Aorta (tissue), 5 donors: ENCODE data around the gene PGM2L1. TPM values are rescaled to one million over a fixed set of nuclear protein-coding genes. Genes with fewer than 3 reads are reported as not detected.

Experiments
- ATAC-seq: fragments of 200-7000 bp; cut with Tn5 transposase; one replicate; pipeline ENCODE4 v1.9.1; 2022; ENCODE audit warnings: moderate library complexity; ENCODE audit not compliant: low FRiP score
- DNase-seq, 2 donors: peaks; one replicate each; pipeline ENCODE4 v3.0.0-alpha.2; 2020
- H3K27ac ChIP-seq, 2 donors: one replicate each; pipeline ENCODE4 v1.5.1; 2013; ENCODE audit warnings: low read length in 2 of 2, mild to moderate bottlenecking in 2 of 2, moderate library complexity in 2 of 2, control low read depth in 1 of 2, inconsistent platforms in 1 of 2, low read depth in 1 of 2
- H3K27me3 ChIP-seq, 2 donors: one replicate each; pipeline ENCODE4 v1.6.1; 2013; ENCODE audit warnings: control low read depth in 1 of 2, low read length in 1 of 2, mild to moderate bottlenecking in 1 of 2, moderate library complexity in 1 of 2; ENCODE audit not compliant: insufficient read depth in 2 of 2, control insufficient read depth in 1 of 2
- H3K36me3 ChIP-seq, 2 donors: one replicate each; pipeline ENCODE4 v1.6.1; 2013; ENCODE audit warnings: control low read depth in 1 of 2, low read length in 1 of 2, mild to moderate bottlenecking in 1 of 2; ENCODE audit not compliant: insufficient read depth in 2 of 2, control insufficient read depth in 1 of 2
- H3K4me1 ChIP-seq, 2 donors: one replicate each; pipeline ENCODE4 v1.6.1; 2013; ENCODE audit warnings: low read length in 2 of 2, control low read depth in 1 of 2, mild to moderate bottlenecking in 1 of 2, moderate library complexity in 1 of 2; ENCODE audit not compliant: insufficient read depth in 2 of 2, control insufficient read depth in 1 of 2
- H3K4me3 ChIP-seq, 2 donors: one replicate each; pipeline ENCODE4 v1.5.1; 2013; ENCODE audit warnings: low read length in 2 of 2, control low read depth in 1 of 2, mild to moderate bottlenecking in 1 of 2
- H3K9me3 ChIP-seq: one replicate; pipeline ENCODE4 v1.6.1; 2013; ENCODE audit warnings: mild to moderate bottlenecking, low read length; ENCODE audit not compliant: control insufficient read depth
- WGBS, 2 donors: extraction: QIAGEN DNeasy Blood & Tissue Kit; methylation state at CpG; one replicate each; pipeline ENCODE4 v1.1.7; 2013; 5-methylcytosine and 5-hydroxymethylcytosine counted together
- intact Hi-C, 2 donors: fragments of 100-400 bp; cut with DNase I; formaldehyde crosslinking; loops; one replicate each; pipeline versions ENCODE4 v1.14.2 to v1.15.0; 2022
- polyA plus RNA-seq, 2 donors: library from polyadenylated mRNA; stranded (reverse); fragments of 200-250 nt; gene quantifications; one replicate each; pipeline ENCODE4 v1.2.3, GENCODE V29; 2013
- total RNA-seq, 2 donors: library from RNA; stranded (reverse); fragmentation: NEBNext Ultra II Directional; extraction: Animal tissue kit (Norgen Biotek cat#: 25700); gene quantifications; one replicate each; pipeline ENCODE4 v1.2.1, GENCODE V29; 2021
- donor health status: healthy with polysubstance abuse.
- donor health status: Bipolar disorder and iron deficiency.
- donor health status: DM: no; HTN: no; CAD: no.
- donor health status: DM: no; HTN: no; CAD: no.
- donor health status: DM: yes; HTN: yes; CAD: no.

PGM2L1 gene
- total and polyA plus RNA-seq, 4 donors = 2.9 to 18.8 (median 10.6) TPM

- 100% methylated on average over 1 of the region's 1 CpG for WGBS, 2 donors
- no peak overlapping the region for H3K27ac ChIP-seq
- no peaks in the 10 kb centered on the region for H3K27me3 ChIP-seq
- peaks cover 0 to 3% of the 10 kb centered on the region in 2 donors for H3K4me1 ChIP-seq
- no peak for ATAC-seq
- intact Hi-C loops = no loop called here
- no peak for DNase-seq
- no peaks in the 10 kb centered on the region for H3K9me3 ChIP-seq
- H3K4me3 ChIP-seq = no peak overlapping the region
- no peaks in the 10 kb centered on the region for H3K36me3 ChIP-seq
Measured at GRCh38 chr11:74312326-74312725, 85.9 kb downstream of the PGM2L1 start.

DNA sequence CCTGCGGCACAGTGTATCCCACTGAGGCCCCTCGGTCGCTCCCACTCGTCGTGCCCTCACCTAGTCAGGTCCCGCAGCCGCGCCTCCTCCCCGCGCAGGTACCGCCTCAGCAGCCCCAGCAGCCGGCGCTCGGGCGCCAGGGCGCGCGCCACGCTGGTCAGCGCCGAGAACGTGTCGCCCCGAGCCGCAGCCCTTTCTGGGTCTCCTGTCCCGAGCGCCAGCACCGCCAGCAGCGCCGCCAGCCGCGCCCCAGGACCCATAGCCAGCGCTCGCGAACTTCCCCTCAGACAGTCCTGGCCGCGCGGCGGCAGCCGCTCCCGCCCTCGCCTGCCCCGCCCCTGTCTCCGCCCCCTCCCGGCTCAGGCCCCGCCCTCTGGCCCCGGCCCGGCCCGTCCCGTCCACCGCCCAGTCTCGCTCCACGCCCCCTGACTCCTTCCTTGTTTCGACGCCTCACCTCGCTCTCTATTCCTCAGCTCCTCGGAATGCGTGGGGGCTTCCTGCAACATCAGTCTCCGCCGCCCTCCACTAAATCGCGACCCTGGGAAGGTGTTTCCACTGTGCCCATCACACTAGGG, 86.8 kb downstream of the PGM2L1 start, which contains the start of gene P4HA3:
Gene P4HA3 (minus strand): TSS at position 289 of the 575 bp plus-strand sequence. CDS start 29 bp downstream, at position 260.
- Histone ChIP-seq H3K4me1 (peaks cover 2 to 5% of the 10 kb centered on the region in 2 donors), H3K36me3 (no peaks in the 10 kb centered on the region), H3K27ac (no peak within 1 kb of the TSS), H3K4me3 (peak within 1 kb of the TSS; percentile 11 to 28), H3K9me3 (no peaks in the 10 kb centered on the region), H3K27me3 (no peaks in the 10 kb centered on the region)
- intact Hi-C loops = no loop called here
- WGBS, 2 donors = 5% methylated on average over 40 to 62 of the region's 62 CpGs
- DNase-seq = peak; percentile 86 to 91
- peak; percentile 85 for ATAC-seq

GRCh38 chr11:74310857-74311256, 87.4 kb downstream of the PGM2L1 start:
- Histone ChIP-seq H3K27me3 (no peaks in the 10 kb centered on the region), H3K36me3 (no peaks in the 10 kb centered on the region), H3K4me1 (peaks cover 3 to 5% of the 10 kb centered on the region in 2 donors), H3K4me3 (peak overlapping the region in 1 of 2 donors; percentile 28), H3K27ac (no peak overlapping the region), H3K9me3 (no peaks in the 10 kb centered on the region)
- DNase-seq = no peak
- intact Hi-C loops = no loop called here
- peak; percentile 9 for ATAC-seq
- WGBS, 2 donors = 76 to 81% methylated on average over 11 of the region's 11 CpGs

DNA sequence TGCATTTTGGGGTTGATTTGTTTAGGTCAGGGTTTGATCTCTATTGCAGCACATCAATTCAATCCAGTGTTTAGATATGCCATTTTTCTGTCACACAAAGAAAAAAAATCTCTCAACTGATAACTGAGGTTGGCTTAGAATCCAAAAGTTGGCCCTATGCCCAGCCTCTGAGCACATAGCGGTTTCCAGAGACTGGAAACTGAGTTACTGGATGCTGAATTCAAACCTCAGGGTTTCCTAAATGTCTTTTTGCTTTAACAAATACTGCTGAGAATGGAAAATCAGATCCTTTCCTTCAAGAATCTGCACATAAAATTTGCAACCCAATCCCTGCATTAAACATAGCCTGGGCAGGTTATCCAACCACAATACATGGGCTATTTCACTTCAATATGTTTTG, 90.8 kb downstream of the PGM2L1 start:
- no peak for ATAC-seq
- peak in 1 of 2 donors; percentile 63 for DNase-seq
- Histone ChIP-seq H3K9me3 (no peaks in the 10 kb centered on the region), H3K4me1 (peaks cover 3 to 5% of the 10 kb centered on the region in 2 donors), H3K27me3 (no peaks in the 10 kb centered on the region), H3K36me3 (no peaks in the 10 kb centered on the region), H3K27ac (no peak overlapping the region), H3K4me3 (no peak overlapping the region)
- intact Hi-C loops = no loop called here
- 8% methylated on average over 1 of the region's 1 CpG for WGBS, 2 donors

DNA sequence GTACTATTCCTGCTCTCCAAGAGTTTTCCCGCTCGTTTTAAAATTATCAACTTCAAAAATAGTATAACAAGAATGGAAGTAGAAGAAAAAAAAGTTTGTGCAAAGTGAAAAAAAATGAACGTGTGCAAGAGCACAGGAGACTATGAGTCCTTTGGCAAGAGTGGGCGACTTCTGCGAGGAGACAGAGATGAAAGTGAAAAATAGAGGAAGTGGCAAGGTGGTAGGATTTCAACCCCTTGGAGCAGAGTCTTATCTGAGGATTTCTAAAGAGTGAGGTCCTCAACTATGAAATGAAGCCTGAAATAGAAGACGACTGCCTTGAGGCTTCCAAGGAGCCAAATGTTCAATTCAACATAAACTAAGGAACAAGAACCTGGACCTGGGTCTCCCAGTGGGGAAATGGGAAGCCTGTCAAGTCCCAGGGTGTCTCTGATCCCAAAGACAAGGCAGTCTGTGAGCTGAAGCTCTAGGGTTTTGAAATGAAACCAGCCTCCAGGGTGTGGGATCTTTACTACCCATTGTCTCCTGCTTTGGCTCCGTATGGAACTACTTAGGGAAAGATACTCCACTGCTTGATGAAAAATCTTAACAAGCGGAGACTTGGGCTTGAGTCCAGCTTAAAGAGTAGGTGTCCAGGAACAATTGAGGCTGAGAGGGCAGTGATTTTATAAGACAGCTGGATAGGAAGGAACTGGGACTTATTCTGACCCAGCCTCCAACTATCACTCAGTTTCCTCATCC, 91.6 kb downstream of the PGM2L1 start:
- no peak for DNase-seq
- Histone ChIP-seq H3K9me3 (no peaks in the 10 kb centered on the region), H3K4me3 (no peak overlapping the region), H3K4me1 (peaks cover 3 to 5% of the 10 kb centered on the region in 2 donors), H3K27ac (no peak overlapping the region), H3K27me3 (no peaks in the 10 kb centered on the region), H3K36me3 (no peaks in the 10 kb centered on the region)
- intact Hi-C loops = no loop called here
- 33 to 37% methylated on average over 8 of the region's 8 CpGs for WGBS, 2 donors
- ATAC-seq = no peak

DNA sequence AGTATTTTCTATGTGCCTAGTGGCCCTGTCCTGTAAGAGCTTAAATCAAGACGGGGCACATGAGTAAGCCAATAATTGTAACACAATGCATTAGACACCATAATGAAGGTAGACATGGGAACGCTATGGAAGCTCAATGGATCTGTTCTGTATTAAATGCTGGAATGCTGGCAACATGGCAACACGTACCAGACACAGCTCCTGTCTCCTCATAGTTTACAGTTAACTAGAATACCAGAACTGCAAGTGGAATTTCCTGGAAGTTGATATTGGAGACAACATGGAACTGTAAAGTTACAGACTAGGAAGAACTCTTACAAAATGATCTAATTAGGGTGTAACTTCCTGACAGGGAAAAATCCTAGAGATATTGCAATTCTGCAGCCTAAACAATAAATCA, 99.2 kb downstream of the PGM2L1 start:
- 87 to 91% methylated on average over 3 of the region's 3 CpGs for WGBS, 2 donors
- Histone ChIP-seq H3K27ac (no peak overlapping the region), H3K27me3 (no peaks in the 10 kb centered on the region), H3K4me3 (no peak overlapping the region), H3K4me1 (no peaks in the 10 kb centered on the region), H3K36me3 (no peaks in the 10 kb centered on the region), H3K9me3 (no peaks in the 10 kb centered on the region)
- no peak for ATAC-seq
- no peak for DNase-seq
- intact Hi-C loops = no loop called here

DNA sequence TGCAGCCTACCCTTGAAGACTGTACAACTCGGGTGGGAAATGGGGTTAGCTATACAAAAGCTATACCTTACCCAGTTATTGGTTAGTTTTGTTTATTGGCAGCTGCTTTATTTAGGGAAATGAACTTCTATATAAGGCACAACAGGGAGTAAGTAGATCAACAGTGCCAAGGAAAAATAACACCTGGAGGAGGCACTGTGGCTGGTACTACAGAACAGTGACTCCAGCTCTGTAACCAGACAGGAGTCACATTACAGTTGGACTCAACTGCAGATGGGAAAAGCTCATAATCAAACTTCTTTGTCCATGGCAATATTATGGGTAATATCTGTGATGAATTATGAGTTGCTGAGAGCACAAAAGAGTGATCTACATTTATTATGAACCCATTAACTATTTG, 100.7 kb downstream of the PGM2L1 start:
- Histone ChIP-seq H3K4me3 (no peak overlapping the region), H3K27ac (no peak overlapping the region), H3K4me1 (no peaks in the 10 kb centered on the region), H3K27me3 (no peaks in the 10 kb centered on the region), H3K36me3 (no peaks in the 10 kb centered on the region), H3K9me3 (no peaks in the 10 kb centered on the region)
- no peak for DNase-seq
- WGBS, 2 donors = 99 to 100% methylated on average over 1 of the region's 1 CpG
- ATAC-seq = no peak
- intact Hi-C loops = no loop called here

- no peak overlapping the region for H3K27ac ChIP-seq
- no peak overlapping the region for H3K4me3 ChIP-seq
- H3K9me3 ChIP-seq = no peaks in the 10 kb centered on the region
- H3K27me3 ChIP-seq = no peaks in the 10 kb centered on the region
- 75 to 80% methylated on average over 4 of the region's 4 CpGs for WGBS, 2 donors
- peaks cover 0 to 2% of the 10 kb centered on the region in 2 donors for H3K4me1 ChIP-seq
- intact Hi-C loops = no loop called here
- ATAC-seq (no peak), DNase-seq (no peak)
- H3K36me3 ChIP-seq = no peaks in the 10 kb centered on the region
Measured at GRCh38 chr11:74288911-74289310, 109.3 kb downstream of the PGM2L1 start.

DNA sequence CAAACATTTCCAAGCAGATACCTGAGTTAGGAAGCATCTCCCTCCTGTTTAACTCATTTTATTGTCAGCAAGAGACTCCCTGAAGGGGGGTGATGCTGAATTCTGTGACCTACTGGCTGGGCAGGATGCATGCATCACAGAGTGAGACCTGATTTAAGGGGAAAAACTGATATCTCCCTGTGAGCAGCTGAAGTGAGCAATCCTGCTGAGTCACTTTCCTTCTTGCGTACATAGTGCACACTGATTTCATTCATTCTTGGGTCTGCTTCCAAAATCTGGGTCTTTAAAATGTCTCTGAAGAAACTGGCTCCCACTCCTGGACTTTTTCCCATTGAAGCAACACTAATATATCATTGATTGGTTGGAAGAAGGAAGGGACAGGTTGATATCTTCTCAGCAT, 110.1 kb downstream of the PGM2L1 start:
- H3K36me3 ChIP-seq = no peaks in the 10 kb centered on the region
- DNase-seq = no peak
- 10 to 25% methylated on average over 1 of the region's 1 CpG for WGBS, 2 donors
- intact Hi-C loops = no loop called here
- no peaks in the 10 kb centered on the region for H3K27me3 ChIP-seq
- no peak overlapping the region for H3K27ac ChIP-seq
- H3K9me3 ChIP-seq = no peaks in the 10 kb centered on the region
- peak; percentile 69 for ATAC-seq
- H3K4me3 ChIP-seq = no peak overlapping the region
- H3K4me1 ChIP-seq = peaks cover 0 to 2% of the 10 kb centered on the region in 2 donors
